ENCODE results near the gene ZNF75A.
A peak's percentile ranks its signal among the peaks of the same experiment; 100 is the strongest.
"Not testable (repeated sequence)": the region's sequence is repeated elsewhere in the genome, so short reads cannot be mapped to it uniquely, and the experiment has no call there.

Gene ZNF75A

GRCh38 chr16:3305109-3306068 is at the start of gene ZNF75A, which contains the start of gene TIGD7:
ZNF75A (plus strand) TSS chr16:3305497; CDS start chr16:3308429, 2,932 bp downstream.
TIGD7 (minus strand) TSS chr16:3305430; CDS start chr16:3300614, 4,816 bp downstream.
- peak; percentile 85 for DNase-seq

- no peak for DNase-seq
Observed at GRCh38 chr16:3256146-3256865, 49.0 kb upstream of the ZNF75A start, which contains the start of gene MEFV. MEFV (minus strand) TSS chr16:3256633; CDS start chr16:3256587, 46 bp downstream.

- DNase-seq, result no peak
Observed at GRCh38 chr16:3256866-3257465, 48.3 kb upstream of the ZNF75A start.

- DNase-seq, result no peak
Observed at GRCh38 chr16:3259836-3260235, 45.5 kb upstream of the ZNF75A start.

GRCh38 chr16:3262517-3262916 is 42.8 kb upstream of the ZNF75A start:
- DNase-seq, result no peak

- peak; percentile 98 for DNase-seq
Observed at GRCh38 chr16:3264137-3265036, 40.9 kb upstream of the ZNF75A start.

GRCh38 chr16:3266873-3267537 is 38.3 kb upstream of the ZNF75A start:
- DNase-seq, result peak; percentile 34

- DNase-seq, result no peak
Observed at GRCh38 chr16:3268294-3268693, 37.0 kb upstream of the ZNF75A start.

- DNase-seq, result not testable (repeated sequence)
Observed at GRCh38 chr16:3270718-3271117, 34.6 kb upstream of the ZNF75A start.

GRCh38 chr16:3271281-3271680 is 34.0 kb upstream of the ZNF75A start:
- not testable (repeated sequence) for DNase-seq

GRCh38 chr16:3274490-3274889 is 30.8 kb upstream of the ZNF75A start:
- no peak for DNase-seq

GRCh38 chr16:3274947-3275346 is 30.4 kb upstream of the ZNF75A start:
- no peak for DNase-seq

GRCh38 chr16:3276679-3277078 is 28.6 kb upstream of the ZNF75A start:
- DNase-seq, result no peak

- DNase-seq, result no peak
Observed at GRCh38 chr16:3281222-3281820, 24.0 kb upstream of the ZNF75A start.

GRCh38 chr16:3282103-3282729 is 23.1 kb upstream of the ZNF75A start:
- no peak for DNase-seq

- peak; percentile 92 for DNase-seq
Observed at GRCh38 chr16:3282730-3283542, 22.4 kb upstream of the ZNF75A start, which contains the start of gene ZNF263. ZNF263 (plus strand) TSS chr16:3283491; CDS start chr16:3283819, 328 bp downstream.

GRCh38 chr16:3283543-3284447 is 21.5 kb upstream of the ZNF75A start:
- DNase-seq, result peak; percentile 31

GRCh38 chr16:3285131-3285530 is 20.2 kb upstream of the ZNF75A start:
- DNase-seq, result no peak

Measured in stimulated activated CD8-positive, alpha-beta memory T cell treated with anti-CD3 and anti-CD28 coated beads, Interleukin-4, amount 100 ng/mL, for 48 hours (primary cell).